ENCODE data around the gene RPL4.

DNA sequence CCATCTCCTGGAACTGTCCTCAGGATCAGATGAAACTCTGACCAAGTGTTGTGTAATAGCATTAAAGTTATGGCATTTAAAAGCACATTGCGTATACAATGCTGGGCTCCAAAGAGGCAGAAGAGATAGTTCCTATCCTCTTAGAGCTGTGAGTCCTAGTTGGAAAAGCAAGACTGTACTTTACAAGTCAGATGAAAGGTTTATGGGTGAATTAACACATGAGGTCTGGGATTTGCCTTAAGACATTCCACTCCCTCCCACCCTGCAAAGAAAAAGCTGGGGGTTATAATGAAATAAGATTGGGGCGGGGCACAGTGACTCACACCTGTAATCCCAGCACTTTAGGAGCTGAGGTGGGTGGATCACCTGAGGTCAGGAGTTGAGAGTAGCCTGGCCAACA lies 42.7 kb downstream of the RPL4 start:
- no peak for TF ChIP-seq POLR2A (IDR thresholded peaks at IDR 0.05)
- no peak for TF ChIP-seq CTCF (IDR thresholded peaks at IDR 0.05)
- TF ChIP-seq EP300 (IDR thresholded peaks at IDR 0.05): no peak

Measured in ovary (tissue), 3 donors.